Activated T-helper 17 cell treated with anti-CD3 and anti-CD28 coated beads, Interleukin-2, amount 50 U/mL, for 72 hours (primary cell): ENCODE measurements around the gene RILP. TPM values are rescaled to one million over a fixed set of nuclear protein-coding genes. Genes with fewer than 3 reads are reported as not detected.

Experiments
- ATAC-seq: fragments of 150-1000 bp; cut with Tn5 transposase; replicated peaks from 2 replicates; pipeline ENCODE4 v1.10.0; 2021; ENCODE audit warnings: mild to moderate bottlenecking, moderate library complexity
- H3K27ac Mint-ChIP-seq: one replicate; pipeline ENCODE4 v1.8.0; 2022; ENCODE audit warnings: mixed read lengths
- H3K27me3 Mint-ChIP-seq: one replicate; pipeline ENCODE4 v1.8.0; 2022; ENCODE audit warnings: mixed read lengths
- H3K36me3 Mint-ChIP-seq: one replicate; pipeline ENCODE4 v1.8.0; 2022; ENCODE audit warnings: low read depth, mild to moderate bottlenecking, mixed read lengths
- H3K4me1 Mint-ChIP-seq: one replicate; pipeline ENCODE4 v1.8.0; 2022; ENCODE audit warnings: mixed read lengths
- H3K4me3 Mint-ChIP-seq: one replicate; pipeline ENCODE4 v1.8.0; 2022; ENCODE audit warnings: mild to moderate bottlenecking, mixed read lengths
- H3K9me3 Mint-ChIP-seq: one replicate; pipeline ENCODE4 v1.8.0; 2022; ENCODE audit warnings: mixed read lengths
- total RNA-seq, 2 donors: library from RNA; stranded (reverse); gene quantifications; one replicate each; pipeline ENCODE4 v1.2.3, GENCODE V29; 2022

RILP gene
- total RNA-seq, 2 donors from 2014 or later: 2.4 to 6.1 TPM

DNA sequence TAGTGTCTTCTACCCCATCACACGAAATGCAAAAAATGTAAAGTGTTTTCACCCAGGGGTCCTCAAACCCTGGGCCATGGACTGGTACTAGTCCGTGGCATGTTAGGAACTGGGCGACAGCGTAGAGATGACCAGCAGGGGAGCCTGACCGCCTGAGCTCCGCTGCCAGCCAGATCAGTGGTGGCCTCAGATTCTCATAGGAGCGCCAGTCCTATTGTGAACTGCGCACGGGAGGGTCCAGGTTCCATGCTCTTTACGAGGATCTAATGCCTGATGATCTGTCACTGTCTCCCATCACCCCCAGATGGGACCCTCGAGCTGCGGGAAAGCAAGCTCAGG is 8.6 kb downstream of the RILP start:
- Mint-ChIP-seq H3K9me3 (no peaks in the 10 kb centered on the region), H3K4me1 (peaks cover 8% of the 10 kb centered on the region), H3K4me3 (no peak overlapping the region), H3K27ac (peak overlapping the region; percentile 10), H3K27me3 (no peaks in the 10 kb centered on the region), H3K36me3 (no peaks in the 10 kb centered on the region)
- no peak for ATAC-seq

DNA sequence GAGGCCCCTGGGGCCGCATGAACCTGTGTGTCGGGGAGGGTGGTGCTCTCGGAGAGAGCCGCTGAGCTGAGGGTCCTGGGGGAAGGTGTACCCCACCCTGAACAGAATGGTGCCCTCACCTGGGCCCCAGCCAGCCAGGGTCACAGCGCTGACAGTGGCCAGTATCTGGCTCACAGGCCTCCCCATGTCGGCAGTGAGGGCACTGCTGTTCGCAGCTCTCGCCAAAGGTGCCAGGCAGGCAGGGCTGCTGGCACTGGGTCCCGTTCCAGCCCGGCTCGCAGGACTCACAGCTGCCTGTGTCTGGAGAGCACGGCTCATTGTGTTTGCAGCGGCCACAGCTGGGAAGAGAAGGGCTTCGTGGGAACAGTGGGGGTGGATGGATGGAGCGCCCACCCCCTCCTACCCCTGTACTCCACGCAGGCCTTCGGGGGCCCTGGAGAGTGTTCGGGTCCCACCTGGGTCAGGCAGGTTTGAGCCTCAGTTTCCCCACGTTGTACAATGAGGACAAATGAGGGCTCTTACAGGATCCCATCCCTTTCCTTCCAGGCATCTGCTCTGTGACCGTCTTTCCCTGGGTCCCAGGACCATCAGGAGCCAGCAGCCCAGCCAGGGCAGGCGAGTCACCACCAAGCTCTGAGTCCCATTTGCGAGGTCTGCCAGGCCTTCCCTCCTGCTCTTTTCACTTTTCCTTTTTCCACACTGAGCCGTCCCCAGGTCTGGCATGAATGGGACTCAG is 9.2 kb downstream of the RILP start:
- Mint-ChIP-seq H3K27me3 (no peaks in the 10 kb centered on the region), H3K4me1 (peaks cover 8% of the 10 kb centered on the region), H3K27ac (peak overlapping the region; percentile 10), H3K9me3 (no peaks in the 10 kb centered on the region), H3K36me3 (no peaks in the 10 kb centered on the region), H3K4me3 (no peak overlapping the region)
- no peak for ATAC-seq

GRCh38 chr17:1639549-1640180 is 10.0 kb downstream of the RILP start:
- ATAC-seq: no peak
- no peaks in the 10 kb centered on the region for H3K9me3 Mint-ChIP-seq

DNA sequence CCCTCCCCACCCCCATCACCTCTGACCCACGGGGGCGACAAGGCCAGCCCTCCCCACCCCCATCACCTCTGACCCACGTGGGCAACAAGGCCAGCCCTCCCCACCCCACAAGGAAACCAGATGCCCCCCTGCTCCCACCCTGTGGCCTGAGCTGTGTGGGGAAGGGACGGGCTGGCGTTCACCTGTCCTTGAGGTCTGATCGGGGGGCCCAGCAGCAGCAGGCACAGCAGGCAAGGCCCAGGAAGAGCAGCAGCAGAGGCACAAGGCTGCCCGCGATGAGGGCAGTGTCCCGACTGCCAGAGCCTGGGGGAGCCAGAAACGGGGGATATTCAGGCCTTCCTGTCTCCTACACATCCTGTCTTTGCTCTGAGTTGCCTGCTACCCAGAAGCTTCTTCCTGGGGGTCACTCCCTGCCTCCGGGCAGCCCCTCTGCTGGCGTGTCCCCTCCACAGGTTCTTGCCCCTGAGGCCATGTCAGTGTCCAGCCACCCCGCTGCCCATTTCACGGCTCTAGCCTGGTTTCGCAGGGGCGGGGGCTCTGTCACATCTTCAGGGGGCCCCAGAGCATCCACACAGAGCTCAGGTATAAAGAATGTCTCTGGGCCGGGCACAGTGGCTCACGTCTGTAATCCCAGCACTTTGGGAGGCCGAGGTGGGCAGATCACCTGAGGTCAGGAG is 10.9 kb downstream of the RILP start:
- no peak for ATAC-seq
- no peaks in the 10 kb centered on the region for H3K27me3 Mint-ChIP-seq
- no peaks in the 10 kb centered on the region for H3K9me3 Mint-ChIP-seq
- H3K4me1 Mint-ChIP-seq: no peaks in the 10 kb centered on the region
- no peak overlapping the region for H3K4me3 Mint-ChIP-seq
- H3K36me3 Mint-ChIP-seq: no peaks in the 10 kb centered on the region
- H3K27ac Mint-ChIP-seq: no peak overlapping the region

More at GRCh38 chr17:1639549-1640180, 10.0 kb downstream of the RILP start:
- Mint-ChIP-seq H3K4me3 (no peak overlapping the region), H3K4me1 (peaks cover 8% of the 10 kb centered on the region), H3K27me3 (no peaks in the 10 kb centered on the region), H3K27ac (no peak overlapping the region), H3K36me3 (no peaks in the 10 kb centered on the region)

GRCh38 chr17:1638171-1638590 is 11.5 kb downstream of the RILP start:
- Mint-ChIP-seq H3K36me3 (no peaks in the 10 kb centered on the region), H3K27me3 (no peaks in the 10 kb centered on the region), H3K4me3 (no peak overlapping the region), H3K4me1 (no peaks in the 10 kb centered on the region), H3K27ac (no peak overlapping the region), H3K9me3 (no peaks in the 10 kb centered on the region)
- ATAC-seq: no peak

DNA sequence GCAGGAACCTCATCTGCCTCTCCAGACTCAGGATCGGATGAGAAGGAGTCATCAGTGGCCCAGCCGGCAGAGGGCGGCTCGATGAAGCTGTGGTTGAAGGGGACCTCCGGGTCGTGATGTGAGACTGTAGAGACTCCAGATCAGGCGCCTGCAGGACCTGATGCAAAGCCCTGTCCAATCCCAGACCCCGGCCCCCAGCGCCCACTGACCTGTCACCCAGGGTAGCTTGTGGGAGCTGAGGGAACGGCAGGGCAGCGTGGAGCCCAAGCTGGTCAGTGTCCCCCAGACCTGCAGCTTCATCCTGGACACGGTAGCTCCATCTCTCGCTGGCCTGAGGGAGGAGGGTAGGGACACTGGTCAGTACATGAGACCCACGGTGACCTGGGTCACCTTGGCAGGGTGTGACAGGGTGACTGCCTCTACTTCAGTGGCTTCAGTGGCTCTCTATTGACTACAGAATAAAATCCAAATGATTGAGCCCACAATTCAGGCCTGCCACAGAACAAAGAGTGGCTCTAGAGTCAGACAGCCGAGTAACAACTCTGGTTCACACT is 12.9 kb downstream of the RILP start:
- no peaks in the 10 kb centered on the region for H3K4me1 Mint-ChIP-seq
- no peak overlapping the region for H3K4me3 Mint-ChIP-seq
- H3K27ac Mint-ChIP-seq: no peak overlapping the region
- no peak for ATAC-seq
- H3K9me3 Mint-ChIP-seq: no peaks in the 10 kb centered on the region
- H3K36me3 Mint-ChIP-seq: no peaks in the 10 kb centered on the region
- H3K27me3 Mint-ChIP-seq: no peaks in the 10 kb centered on the region

DNA sequence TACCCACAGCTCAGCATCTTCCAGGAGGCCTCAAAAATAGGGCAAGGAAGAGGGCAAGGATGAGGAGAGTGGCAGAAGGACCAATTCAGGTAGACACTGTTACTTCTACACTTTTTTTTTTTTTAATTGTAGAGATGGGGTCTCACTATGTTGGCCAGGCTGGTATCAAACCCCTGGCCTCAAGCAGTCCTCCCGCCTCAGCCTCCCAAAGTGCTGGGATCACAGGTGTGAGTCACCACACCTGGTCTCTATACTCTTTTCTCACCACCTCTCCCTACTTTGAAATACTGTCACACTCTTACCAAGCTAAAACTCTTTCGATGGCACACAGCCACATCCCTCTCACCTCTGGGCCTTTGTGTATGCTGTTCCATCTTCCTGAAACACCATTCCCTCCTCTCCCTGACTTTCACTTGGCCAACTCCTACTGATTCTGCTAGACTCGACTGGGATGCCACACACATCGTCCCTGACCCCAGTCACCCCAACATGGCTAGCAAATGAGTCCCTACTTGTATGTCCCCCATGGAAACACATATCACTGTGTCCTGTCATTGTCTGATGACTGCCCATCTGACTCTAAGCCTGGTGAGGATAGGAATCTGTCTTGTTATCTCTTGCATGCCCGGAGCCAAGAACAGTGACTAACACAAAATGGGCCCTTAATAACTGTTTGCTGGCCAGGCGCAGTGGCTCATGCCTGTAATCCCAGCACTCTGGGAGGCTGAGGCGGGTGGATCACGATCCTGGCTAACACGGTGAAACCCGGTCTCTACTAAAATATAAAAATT is 13.8 kb downstream of the RILP start:
- Mint-ChIP-seq H3K4me1 (no peaks in the 10 kb centered on the region), H3K27ac (no peak overlapping the region), H3K36me3 (no peaks in the 10 kb centered on the region), H3K4me3 (no peak overlapping the region), H3K9me3 (no peaks in the 10 kb centered on the region), H3K27me3 (no peaks in the 10 kb centered on the region)
- ATAC-seq: no peak

- Mint-ChIP-seq H3K9me3 (no peaks in the 10 kb centered on the region), H3K4me1 (no peaks in the 10 kb centered on the region), H3K36me3 (no peaks in the 10 kb centered on the region), H3K4me3 (no peak overlapping the region), H3K27ac (no peak overlapping the region), H3K27me3 (no peaks in the 10 kb centered on the region)
- ATAC-seq: no peak
Measured at GRCh38 chr17:1634841-1635650, 14.6 kb downstream of the RILP start.

GRCh38 chr17:1630662-1631061 is 19.0 kb downstream of the RILP start:
- peak overlapping the region; percentile 93 for H3K4me3 Mint-ChIP-seq
- no peaks in the 10 kb centered on the region for H3K36me3 Mint-ChIP-seq
- no peaks in the 10 kb centered on the region for H3K9me3 Mint-ChIP-seq
- peak overlapping the region; percentile 34 for H3K27ac Mint-ChIP-seq
- ATAC-seq: no peak
- no peaks in the 10 kb centered on the region for H3K4me1 Mint-ChIP-seq
- peaks cover 10% of the 10 kb centered on the region for H3K27me3 Mint-ChIP-seq

DNA sequence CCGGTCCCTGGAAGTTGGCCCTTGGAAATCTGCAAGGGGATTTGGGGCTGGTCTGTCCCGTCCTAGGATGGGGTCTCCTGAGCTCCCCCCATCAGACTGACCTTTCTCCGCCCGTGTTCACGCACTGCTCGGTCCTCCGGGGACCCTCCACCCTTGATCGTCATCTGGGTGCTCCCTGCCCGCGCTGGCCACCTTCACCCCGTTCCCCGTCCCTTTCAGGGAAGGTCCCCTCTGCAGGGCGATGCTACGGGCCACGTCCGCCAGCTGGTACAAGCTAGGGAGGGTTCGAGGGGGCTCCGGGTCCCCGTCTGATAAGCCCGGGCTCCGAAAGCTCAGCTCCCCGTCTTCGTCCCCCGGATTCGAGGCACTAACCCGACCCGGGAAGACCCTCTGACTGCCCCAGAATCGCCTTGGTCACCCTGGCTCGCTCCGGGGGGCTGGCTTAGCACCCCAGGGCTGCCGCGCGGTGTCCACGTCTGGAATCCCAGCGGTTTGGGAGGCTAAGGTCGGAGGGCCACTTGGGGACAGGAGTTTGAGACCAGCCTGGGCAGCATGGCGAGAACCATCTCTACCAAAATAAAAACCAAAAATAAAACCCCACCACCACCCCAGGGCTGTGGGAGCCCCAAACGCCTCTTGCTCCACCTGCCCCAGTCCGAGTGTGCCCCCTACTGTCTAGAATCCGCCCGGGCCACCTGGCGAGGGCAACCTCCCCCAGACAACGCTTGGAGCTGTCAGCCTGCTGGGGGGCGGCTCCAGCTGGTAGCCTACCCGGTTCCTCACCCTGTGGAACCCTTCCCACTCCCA is 20.0 kb downstream of the RILP start:
- Mint-ChIP-seq H3K36me3 (no peaks in the 10 kb centered on the region), H3K27ac (peak overlapping the region; percentile 34), H3K4me3 (peak overlapping the region; percentile 93), H3K27me3 (peaks cover 10% of the 10 kb centered on the region), H3K4me1 (no peaks in the 10 kb centered on the region), H3K9me3 (no peaks in the 10 kb centered on the region)
- peak; percentile 51 for ATAC-seq

GRCh38 chr17:1628856-1629503 is 20.7 kb downstream of the RILP start:
- Mint-ChIP-seq H3K4me1 (no peaks in the 10 kb centered on the region), H3K36me3 (no peaks in the 10 kb centered on the region), H3K27ac (peak overlapping the region; percentile 61), H3K27me3 (peaks cover 10% of the 10 kb centered on the region), H3K4me3 (peak overlapping the region; percentile 93), H3K9me3 (no peaks in the 10 kb centered on the region)
- ATAC-seq: peak; percentile 83

DNA sequence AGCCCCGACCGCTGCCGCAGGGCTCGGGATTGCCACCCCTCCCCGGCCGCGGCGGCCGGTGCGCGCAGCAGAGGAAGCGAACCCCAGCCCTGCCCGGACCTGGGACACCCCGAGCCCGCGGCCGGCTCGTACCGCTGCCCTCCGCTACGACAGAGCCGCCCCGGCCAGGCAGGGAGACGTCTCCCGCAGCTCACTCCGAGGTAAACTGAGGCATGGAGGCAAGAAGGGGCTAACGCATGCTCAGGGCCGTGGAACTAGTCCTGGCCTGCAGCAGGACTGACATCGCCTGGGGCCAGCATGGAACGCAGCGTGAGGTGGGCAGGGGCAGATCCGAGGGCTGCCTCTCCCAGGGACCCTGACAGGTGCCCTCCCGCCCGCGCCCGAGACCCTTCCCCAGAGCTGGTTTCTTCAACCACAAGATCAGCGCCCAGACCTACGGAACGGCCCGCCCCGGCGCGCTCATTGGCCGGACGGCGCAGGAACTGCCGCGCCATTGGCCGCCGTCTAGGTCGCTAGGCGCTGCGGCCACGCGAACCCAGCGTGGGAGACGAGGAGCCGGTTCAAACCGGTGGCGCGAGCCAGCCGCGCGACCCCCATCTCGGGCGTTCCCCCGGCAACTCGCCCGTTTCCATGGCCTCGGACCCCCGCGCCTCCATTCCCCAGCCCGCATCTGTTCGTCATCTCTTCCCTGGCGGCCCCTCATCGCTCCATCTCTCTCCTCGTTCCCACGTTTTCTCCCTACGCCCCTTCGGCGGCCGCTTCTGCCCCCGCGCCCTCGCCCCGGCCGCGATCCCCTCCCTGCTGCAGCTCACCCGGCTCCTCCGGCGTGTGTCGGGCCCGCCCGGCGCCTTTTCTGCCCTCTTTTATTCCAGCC is 21.4 kb downstream of the RILP start, which contains the start of gene SLC43A2:
TSS of gene SLC43A2 (minus strand) at position 853 of the 874 bp plus-strand sequence. CDS start 960 bp downstream, outside the sequence.
- peak; percentile 90 for ATAC-seq
- peak within 1 kb of the TSS; percentile 93 for H3K4me3 Mint-ChIP-seq
- no peaks in the 10 kb centered on the region for H3K4me1 Mint-ChIP-seq
- no peaks in the 10 kb centered on the region for H3K9me3 Mint-ChIP-seq
- H3K27me3 Mint-ChIP-seq: peaks cover 10% of the 10 kb centered on the region
- peak within 1 kb of the TSS; percentile 61 for H3K27ac Mint-ChIP-seq
- no peaks in the 10 kb centered on the region for H3K36me3 Mint-ChIP-seq
